LNCaP clone FGC (cell line): ENCODE data around the gene MBD3L5.

Experiments
- DNase-seq: peaks from one replicate; pipeline ENCODE4 v3.0.0-alpha.2; 2011; ENCODE audit warnings: low read depth
- H3K4me3 ChIP-seq: 2 replicates; pipeline ENCODE4 v1.5.1; 2011; ENCODE audit warnings: mild to moderate bottlenecking, low read depth, low read length, control low read depth
- CTCF ChIP-seq: IDR thresholded peaks from 2 replicates; pipeline ENCODE4 v1.5.1; 2012; ENCODE audit warnings: mild to moderate bottlenecking; ENCODE audit not compliant: control insufficient read depth, insufficient read depth; ENCODE audit errors: extremely low read depth

MBD3L5 gene

GRCh38 chr19:6999933-7000332 lies 30.4 kb upstream of the MBD3L5 start:
- no peak for DNase-seq
- H3K4me3 ChIP-seq: no peak overlapping the region
- no peak for TF ChIP-seq CTCF

- TF ChIP-seq CTCF: no peak
These were observed 30.0 kb upstream of the MBD3L5 start for GRCh38 chr19:7000333-7000732.

GRCh38 chr19:7000816-7001215 lies 29.6 kb upstream of the MBD3L5 start:
- no peak overlapping the region for H3K4me3 ChIP-seq
- no peak for TF ChIP-seq CTCF
- DNase-seq: no peak

More at GRCh38 chr19:7000333-7000732, 30.0 kb upstream of the MBD3L5 start:
- DNase-seq: no peak
- H3K4me3 ChIP-seq: no peak overlapping the region

DNA sequence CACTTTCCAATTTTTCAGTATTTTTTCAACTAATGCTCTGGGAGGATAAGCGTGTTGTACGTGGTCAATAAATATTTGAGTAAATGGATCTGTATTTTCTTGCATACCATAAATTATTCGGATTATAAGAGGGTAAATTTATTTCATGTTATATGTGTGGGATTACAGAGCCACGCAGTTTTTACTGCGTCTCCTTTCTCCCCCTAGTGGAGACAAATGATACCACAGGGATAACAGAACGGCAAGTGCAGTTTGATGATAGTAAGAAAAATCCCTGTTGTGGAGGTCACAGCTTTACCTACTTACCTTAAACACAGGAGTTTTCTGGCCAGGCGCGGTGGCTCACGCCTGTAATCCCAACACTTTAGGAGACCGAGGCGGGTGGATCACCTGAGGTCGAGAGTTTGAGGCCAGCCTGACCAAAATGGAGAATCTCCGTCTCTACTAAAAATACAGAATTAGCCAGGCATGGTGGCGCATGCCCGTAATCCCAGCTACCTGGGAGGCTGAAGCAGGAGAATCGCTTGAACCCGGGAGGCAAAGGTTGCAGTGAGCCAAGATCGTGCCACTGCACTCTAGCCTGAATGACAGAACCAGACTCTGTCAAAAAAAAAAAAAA lies 26.0 kb upstream of the MBD3L5 start:
- no peak overlapping the region for H3K4me3 ChIP-seq
- DNase-seq: peak; percentile 26
- peak; percentile 82 for TF ChIP-seq CTCF

GRCh38 chr19:7006135-7006704 lies 24.2 kb upstream of the MBD3L5 start:
- DNase-seq: no peak
- H3K4me3 ChIP-seq: no peak overlapping the region
- no peak for TF ChIP-seq CTCF

DNA sequence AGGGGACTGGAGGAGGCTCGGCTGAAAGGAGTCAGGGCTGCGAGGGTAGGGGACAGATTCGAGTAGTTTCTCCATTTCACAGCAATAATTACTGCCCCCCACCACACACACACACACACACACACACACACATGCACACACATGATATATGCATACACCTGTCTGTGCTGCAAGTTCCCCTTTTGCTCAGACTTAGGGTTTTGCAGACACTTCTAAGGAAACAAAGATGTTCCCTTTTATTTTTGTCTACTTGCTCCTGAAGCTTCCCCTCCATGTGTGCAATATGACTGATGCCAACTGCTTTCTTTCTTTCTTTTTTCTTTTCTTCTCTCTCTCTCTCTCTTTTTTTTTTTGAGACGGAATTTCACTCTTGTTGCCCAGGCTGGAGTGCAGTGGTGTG lies 22.5 kb upstream of the MBD3L5 start:
- no peak overlapping the region for H3K4me3 ChIP-seq
- TF ChIP-seq CTCF: no peak
- DNase-seq: no peak
